ENCODE results near the gene PRR33.

Gene PRR33

GRCh38 chr11:1847926-1848639, 43.6 kb downstream of the PRR33 start:
- TF ChIP-seq CTCF (IDR thresholded peaks at IDR 0.05) = no peak

DNA sequence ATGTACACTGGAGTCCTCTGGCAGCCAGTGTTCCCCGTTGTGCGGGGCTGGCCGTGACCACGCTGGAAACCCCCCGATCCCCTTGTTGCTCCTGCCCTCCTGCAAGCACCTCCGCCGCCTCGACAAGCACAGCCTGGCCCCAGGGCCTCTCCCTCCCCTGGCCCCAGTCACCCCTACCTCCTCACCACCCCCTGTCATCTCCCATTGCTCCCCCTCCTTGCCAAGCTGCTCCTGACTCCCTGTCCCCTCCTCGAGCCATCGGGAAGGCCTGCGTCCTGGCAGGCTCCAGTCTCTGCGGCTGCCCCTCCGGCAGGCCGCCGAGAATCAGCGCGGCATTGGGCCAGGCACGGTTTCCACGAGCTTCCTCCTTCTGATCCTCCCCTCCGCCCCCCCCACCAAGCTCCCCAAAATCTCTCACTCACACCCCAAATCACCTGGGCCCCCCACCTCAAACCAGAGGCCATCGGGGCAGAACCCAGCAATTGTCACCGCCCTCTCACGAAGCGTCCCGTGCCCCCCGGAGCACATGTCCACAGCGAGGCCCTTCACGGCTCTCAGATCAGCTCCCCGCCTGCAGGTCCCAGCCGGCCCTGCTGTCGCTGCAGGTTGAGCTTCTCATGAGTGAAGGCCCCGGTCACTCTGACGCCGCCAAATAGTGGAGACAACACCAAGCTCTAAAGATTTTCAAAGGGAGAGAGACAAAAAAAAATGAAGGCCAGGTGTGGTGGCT, 44.5 kb downstream of the PRR33 start:
- TF ChIP-seq CTCF (IDR thresholded peaks at IDR 0.05) = no peak

DNA sequence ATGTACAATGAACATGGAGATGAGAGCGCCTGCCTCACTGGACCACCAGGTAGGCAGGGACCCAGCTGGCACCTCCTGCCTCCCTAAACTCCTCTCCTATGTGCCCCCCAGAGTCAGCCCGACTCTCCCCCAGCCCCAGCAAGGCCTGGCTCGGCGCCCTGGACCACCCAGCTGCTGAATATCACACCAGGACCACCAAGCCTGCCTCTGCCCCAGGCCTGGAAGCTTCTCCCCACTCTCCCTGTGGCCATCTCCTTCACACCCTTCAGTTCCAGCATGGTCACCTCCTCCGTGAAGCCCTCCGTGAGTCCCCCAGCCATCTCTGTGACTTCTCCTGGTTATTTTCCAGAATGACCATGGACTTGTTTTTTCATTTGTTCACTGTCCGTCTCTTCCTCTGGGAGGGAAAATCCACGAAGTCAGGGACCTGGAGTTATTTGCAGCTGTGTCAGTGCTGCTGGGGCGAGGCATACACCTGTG, 45.2 kb downstream of the PRR33 start:
- no peak for TF ChIP-seq CTCF (IDR thresholded peaks at IDR 0.05)

- no peak for TF ChIP-seq CTCF (IDR thresholded peaks at IDR 0.05)
Measured at GRCh38 chr11:1845561-1846452, 45.9 kb downstream of the PRR33 start.

GRCh38 chr11:1845095-1845429, 46.6 kb downstream of the PRR33 start:
- TF ChIP-seq CTCF (IDR thresholded peaks at IDR 0.05) = no peak

GRCh38 chr11:1844221-1845094, 47.2 kb downstream of the PRR33 start:
- no peak for TF ChIP-seq CTCF (IDR thresholded peaks at IDR 0.05)

DNA sequence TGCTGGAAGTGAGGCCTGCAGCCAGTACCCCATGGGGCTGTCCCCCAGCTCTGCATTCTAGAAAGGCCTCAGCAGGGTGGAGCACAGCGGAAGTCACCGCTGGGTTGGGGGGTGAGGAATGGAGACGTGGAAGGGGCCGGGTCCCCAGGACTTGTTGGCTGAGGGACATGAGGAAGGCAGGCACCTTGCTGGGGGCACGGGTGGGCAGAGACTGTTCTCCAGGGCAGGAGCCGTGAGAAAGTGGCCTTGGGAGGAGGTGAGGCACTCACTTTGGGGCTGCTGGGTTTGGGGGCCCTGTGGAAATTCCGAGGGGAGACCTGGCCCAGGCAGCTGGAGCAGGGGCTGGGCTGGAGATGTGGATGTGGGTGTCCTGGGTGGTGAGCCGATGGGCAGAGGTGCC, 47.9 kb downstream of the PRR33 start:
- no peak for TF ChIP-seq CTCF (IDR thresholded peaks at IDR 0.05)

Data from LNCAP (cell line).